Pons (tissue), 1 donor: ENCODE results near the gene HEPHL1.

Source experiments
- DNase-seq: peaks from one replicate; pipeline ENCODE4 v3.0.0-alpha.2; 2016; ENCODE audit warnings: low spot score

The HEPHL1 gene

GRCh38 chr11:94025690-94026394 lies 4.7 kb downstream of the HEPHL1 start:
- no peak for DNase-seq

GRCh38 chr11:94027210-94027609 lies 6.1 kb downstream of the HEPHL1 start:
- DNase-seq: no peak

DNA sequence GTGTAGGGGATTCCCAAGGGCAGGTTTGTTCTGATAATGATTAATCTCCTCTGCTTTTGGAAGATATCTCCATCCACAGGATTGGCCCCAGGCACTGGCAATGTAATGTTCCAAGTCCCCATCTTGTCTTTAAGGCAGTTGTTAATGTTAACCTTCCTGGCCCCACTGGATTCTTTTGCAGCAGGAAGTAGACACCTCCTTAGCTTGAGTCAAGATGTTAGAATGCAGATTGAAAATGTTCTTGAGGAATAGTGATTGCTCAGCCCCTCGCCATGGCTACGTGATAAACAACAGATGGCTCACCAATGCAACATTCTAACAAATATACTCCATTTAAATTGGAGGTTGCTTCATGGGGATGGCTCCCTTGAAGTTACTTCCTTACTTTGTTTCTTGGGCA lies 7.3 kb downstream of the HEPHL1 start:
- no peak for DNase-seq

GRCh38 chr11:94030059-94030458 lies 8.9 kb downstream of the HEPHL1 start:
- DNase-seq: no peak

DNA sequence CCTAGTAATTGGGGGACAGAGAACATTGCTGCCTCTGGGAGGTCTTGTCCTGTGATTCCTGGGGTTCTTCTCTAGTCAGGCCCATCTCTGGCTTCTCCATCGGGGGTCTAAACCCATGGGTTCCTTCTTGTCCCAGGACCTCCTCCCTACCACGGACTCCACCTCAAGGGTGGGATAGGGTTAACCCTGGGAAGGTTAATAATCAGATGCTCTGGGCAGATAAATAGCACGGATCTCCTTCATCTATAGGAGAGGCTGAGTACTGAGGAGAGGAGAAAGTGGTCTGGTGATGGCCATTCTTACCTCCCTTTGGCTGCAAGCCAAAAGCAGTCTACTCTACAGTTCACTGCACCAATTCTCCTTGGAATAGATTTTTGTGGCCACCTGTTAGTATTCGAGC lies 10.5 kb downstream of the HEPHL1 start:
- DNase-seq: no peak

- no peak for DNase-seq
Observed at GRCh38 chr11:94032066-94032465, 10.9 kb downstream of the HEPHL1 start.

DNA sequence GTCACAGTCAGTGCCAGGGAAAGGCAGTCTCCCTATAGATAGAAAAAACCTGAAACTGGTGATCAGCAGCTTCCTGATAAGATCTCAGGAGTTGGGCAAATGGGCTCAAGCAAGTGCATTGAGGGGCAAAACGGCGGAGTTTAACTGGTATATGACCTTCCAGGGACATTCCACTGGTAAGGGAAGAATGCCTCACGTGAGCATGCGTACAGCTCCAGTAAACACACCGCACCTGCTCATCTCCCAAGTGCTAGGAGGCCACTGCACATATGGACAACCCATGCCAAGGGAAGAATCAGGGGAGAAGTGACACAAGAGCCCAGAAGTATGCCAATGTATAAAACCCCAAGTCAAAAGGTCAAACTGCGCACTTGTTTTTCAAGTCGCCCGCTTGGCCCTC lies 11.6 kb downstream of the HEPHL1 start:
- DNase-seq: no peak

GRCh38 chr11:94034207-94034606 lies 13.1 kb downstream of the HEPHL1 start:
- DNase-seq: no peak

- no peak for DNase-seq
Observed at GRCh38 chr11:94036096-94036495, 14.9 kb downstream of the HEPHL1 start.

DNA sequence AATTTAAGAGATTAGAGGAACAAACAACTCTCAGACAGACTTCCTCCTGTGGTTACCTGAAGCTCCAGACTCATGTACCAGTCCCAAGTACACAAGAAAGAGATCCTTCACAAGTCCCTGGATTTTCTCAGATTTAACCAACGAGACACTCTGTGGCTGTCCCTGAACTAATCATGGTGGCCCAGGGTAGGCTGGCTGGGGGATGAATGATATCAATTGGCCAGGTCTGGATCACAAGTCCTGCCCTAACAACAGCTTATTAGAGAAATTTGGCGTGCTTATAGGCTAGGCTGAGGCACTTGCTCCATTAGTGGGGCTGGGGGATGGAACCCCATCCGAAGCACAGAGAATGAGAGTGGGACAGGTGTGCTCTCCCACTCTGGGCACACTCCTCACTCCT lies 22.1 kb downstream of the HEPHL1 start:
- DNase-seq: no peak

- no peak for DNase-seq
Observed at GRCh38 chr11:94046796-94047195, 25.6 kb downstream of the HEPHL1 start.

GRCh38 chr11:94048032-94048709 lies 27.0 kb downstream of the HEPHL1 start:
- no peak for DNase-seq

DNA sequence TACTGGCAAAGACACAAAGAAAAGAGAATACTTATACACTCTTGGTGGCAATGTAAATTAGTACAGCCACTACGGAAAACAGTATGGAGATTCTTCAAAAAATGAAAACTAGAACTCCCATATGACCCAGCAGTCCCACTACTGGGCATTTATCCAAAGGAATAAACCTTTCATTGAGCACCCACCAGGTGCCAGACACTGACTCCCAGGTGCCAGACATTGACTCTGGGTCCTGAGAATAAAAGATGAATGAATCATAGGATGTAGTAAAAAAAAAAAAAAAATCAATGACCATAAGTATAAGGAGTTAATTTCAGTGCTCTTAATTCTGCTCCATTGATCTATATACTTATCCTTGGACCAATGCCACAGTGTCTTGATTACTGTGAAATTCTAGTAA lies 28.2 kb downstream of the HEPHL1 start:
- no peak for DNase-seq

GRCh38 chr11:94058630-94059029 lies 37.5 kb downstream of the HEPHL1 start:
- no peak for DNase-seq

DNA sequence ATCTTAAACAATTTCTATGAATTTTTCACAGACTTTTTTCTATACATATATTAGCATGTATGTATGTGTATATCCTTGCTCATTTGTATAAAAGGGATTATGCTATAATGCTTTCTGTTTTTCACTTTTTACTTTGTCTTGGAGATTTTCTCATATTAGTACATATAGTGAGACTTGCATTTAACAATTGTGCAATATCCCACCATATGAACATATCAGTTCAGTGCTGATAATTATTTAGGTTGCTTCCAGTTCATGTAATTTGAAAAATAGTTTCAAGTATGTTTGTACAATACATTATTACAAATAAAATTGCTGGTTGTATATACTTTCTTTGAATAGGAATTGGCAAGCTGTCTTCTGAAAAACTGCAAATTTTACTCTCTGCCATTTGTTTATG lies 37.9 kb downstream of the HEPHL1 start:
- DNase-seq: no peak

GRCh38 chr11:94060401-94060800 lies 39.2 kb downstream of the HEPHL1 start:
- DNase-seq: no peak

DNA sequence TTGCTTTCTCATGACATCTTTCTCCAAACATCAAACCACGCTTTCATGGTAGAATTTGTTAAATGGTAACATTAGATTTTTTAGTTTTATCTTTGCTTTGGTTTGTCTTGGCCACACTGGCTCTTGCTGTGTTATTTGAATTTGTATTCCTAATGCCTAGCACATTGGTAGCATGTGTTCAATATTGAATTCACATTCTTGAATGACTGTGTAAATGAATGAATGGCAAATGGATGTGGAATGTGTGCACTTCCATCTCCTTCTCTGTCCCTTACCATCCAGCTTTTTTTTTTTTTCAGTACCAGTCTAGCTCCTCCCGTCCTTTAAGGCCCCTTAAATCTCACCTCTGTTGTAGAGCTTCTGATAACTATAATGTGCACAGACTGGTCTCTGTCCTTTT lies 41.2 kb downstream of the HEPHL1 start:
- no peak for DNase-seq

DNA sequence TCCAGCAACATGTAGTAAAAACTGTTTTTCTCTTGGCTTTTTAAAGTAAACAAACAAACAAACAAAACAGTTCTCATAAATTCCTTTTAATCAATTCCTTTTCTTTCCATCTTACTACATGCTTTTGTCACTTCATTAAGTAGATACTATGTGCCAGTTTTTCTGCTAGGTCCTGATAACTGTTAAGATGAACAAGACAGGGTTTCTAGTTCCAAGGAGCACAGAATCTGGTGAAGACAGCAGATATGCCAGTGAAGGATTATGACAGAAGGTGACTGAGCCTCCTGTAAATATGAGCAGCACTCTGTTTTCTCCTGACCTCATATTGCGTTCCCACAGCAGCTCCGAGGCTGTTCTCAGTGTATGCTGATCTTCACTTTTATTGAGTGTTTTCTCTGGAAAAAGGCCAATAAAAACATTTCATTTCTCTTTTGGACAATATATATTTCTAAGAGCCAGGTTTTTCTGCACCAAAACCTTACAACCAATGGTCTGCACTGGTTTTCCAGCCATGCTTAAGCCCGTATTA lies 45.8 kb downstream of the HEPHL1 start:
- DNase-seq: no peak

GRCh38 chr11:94068764-94069163 lies 47.6 kb downstream of the HEPHL1 start:
- DNase-seq: no peak

DNA sequence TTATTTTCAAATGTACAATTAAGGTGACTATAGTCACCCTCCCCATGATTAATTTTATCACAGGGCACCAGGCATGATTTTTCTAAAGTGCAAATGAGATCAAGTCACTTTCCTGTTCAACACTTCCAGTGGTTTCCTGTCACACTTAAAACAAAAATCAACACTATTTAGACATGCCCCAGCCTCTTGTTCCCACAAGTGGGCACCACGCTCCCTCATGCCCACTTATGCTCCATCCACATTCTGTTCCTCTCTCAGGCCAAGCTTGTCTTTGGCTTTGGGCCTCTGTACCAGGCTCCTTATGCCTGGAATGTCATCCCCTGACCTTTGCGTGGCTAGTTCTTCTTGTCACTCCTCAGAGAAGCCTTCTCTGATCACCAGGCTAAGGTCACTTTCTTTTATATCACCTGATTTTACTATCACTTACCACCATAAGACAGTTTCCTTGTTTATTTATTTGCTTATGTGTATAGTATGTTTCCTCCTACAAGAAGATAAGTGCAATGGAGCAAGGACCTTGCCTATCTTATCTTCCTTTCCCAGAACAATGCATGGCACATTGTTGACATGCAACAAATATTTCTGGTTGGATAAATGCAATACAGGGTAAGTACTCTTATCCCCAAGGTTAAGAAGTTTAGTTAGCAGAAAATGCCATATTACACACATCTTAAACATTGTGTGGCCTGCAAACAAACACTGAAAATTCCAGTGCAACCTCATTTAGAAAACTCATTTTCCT lies 56.6 kb downstream of the HEPHL1 start:
- DNase-seq: no peak

GRCh38 chr11:94084164-94084563 lies 63.0 kb downstream of the HEPHL1 start:
- DNase-seq: no peak

GRCh38 chr11:94088906-94089305 lies 67.8 kb downstream of the HEPHL1 start:
- DNase-seq: no peak

DNA sequence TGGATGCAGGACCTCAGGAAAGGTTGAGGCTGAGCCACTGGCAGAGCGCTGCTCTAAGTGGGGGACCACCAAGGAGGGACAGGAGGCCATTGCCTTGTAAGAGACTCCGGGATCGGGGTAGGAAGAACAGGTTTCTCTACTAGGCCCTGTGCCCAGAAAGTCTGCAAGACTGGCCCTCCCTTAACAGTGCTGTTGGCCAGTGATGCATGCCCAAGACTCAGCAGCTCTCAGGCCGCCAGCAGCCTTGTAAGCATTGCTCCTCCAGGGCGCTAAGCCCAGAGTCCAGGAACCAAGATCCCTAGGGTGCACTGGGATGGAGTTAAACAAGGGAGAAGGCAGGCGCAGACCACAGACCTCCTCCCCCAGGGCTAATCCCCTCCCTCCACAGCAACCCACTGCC lies 68.2 kb downstream of the HEPHL1 start:
- no peak for DNase-seq
